HepG2 (cell line): Measurements from ENCODE around the gene ALCAM. TPM values are rescaled to one million over a fixed set of nuclear protein-coding genes. Genes with fewer than 3 reads are reported as not detected.

Experiments
- ATAC-seq: fragments of 200-7000 bp; cut with Tn5 transposase; 3 replicates; pipeline ENCODE4 v1.9.1; 2020; ENCODE audit warnings: mild to moderate bottlenecking, moderate library complexity
- BruUV-seq: library from RNA; stranded (reverse); fragments of 400-500 nt; replicated peaks from 2 replicates; lab custom pipeline; 2021; lab: Mats Ljungman, UMichigan
- CTCF ChIA-PET: fragments of 300-600 bp; formaldehyde crosslinking; extraction: SDS; loops from one replicate; lab custom pipeline; 2021; ENCODE audit warnings: low total read pairs, inconsistent platforms, low intra/inter-chr PET ratio; lab: Yijun Ruan, JAX
- POLR2A ChIA-PET: fragments of 350-600 bp; sonication (Branson Sonifier 250); formaldehyde crosslinking; loops from one replicate; lab custom pipeline; 2020; ENCODE audit warnings: antibody characterized with exemption, inconsistent platforms; lab: Yijun Ruan, JAX
- DNase-seq: peaks from one replicate; pipeline ENCODE4 v3.0.0-alpha.2; 2015; ENCODE audit warnings: low spot score
- FAIRE-seq: peaks from 3 replicates; lab custom pipeline; 2011; peaks lifted over from hg19 to GRCh38; lab: Jason Lieb, UNC
- H2AFZ ChIP-seq: one replicate; pipeline ENCODE4 v1.6.1; 2011; ENCODE audit warnings: low read length, inconsistent platforms
- H3K27ac ChIP-seq: fragments of 300-600 bp; 3 replicates; pipeline ENCODE4 v1.8.0; 2011; ENCODE audit warnings: mixed run types, mild to moderate bottlenecking, mixed read lengths, low read length, inconsistent platforms; ENCODE audit not compliant: insufficient read depth; ENCODE audit errors: extremely low read length
- H3K27me3 ChIP-seq, 2 experiments: fragments of 200-600 bp in 1 of 2; 2 replicates in 1 of 2; 3 replicates in 1 of 2; pipeline versions ENCODE4 v1.6.0 to v1.8.0; 2011; ENCODE audit warnings: low read length in 2 of 2, mild to moderate bottlenecking in 2 of 2, moderate library complexity in 2 of 2, inconsistent platforms in 1 of 2; ENCODE audit not compliant: insufficient read depth in 2 of 2, control insufficient read depth in 1 of 2
- H3K36me3 ChIP-seq, 2 experiments: fragments of 200-600 bp in 1 of 2; replicated peaks in 1 of 2; 2 replicates in 1 of 2; 3 replicates in 1 of 2; pipeline versions ENCODE4 v1.5.1 to v1.8.0; 2011; ENCODE audit warnings: low read length in 2 of 2, inconsistent platforms in 1 of 2; ENCODE audit not compliant: insufficient read depth in 2 of 2, control insufficient read depth in 1 of 2
- H3K4me1 ChIP-seq: 2 replicates; pipeline ENCODE4 v1.5.1; 2012; ENCODE audit warnings: low read length, inconsistent platforms; ENCODE audit not compliant: insufficient read depth
- H3K4me2 ChIP-seq: 2 replicates; pipeline ENCODE4 v1.6.0; 2011; ENCODE audit warnings: low read depth, low read length, inconsistent platforms
- H3K4me3 ChIP-seq, 3 experiments: fragments of 200-600 bp in 1 of 3; sonication (generic), shearing (Covaris generic) in 1 of 3; replicated peaks in 1 of 3; 2 replicates each; pipeline ENCODE4 v1.5.1; 2011 to 2016; ENCODE audit warnings: low read length in 3 of 3, inconsistent platforms in 2 of 3, low read depth in 2 of 3, mild to moderate bottlenecking in 2 of 3, control low read depth in 1 of 3, mixed read lengths in 1 of 3; ENCODE audit not compliant: insufficient read depth in 1 of 3
- H3K79me2 ChIP-seq: one replicate; pipeline ENCODE4 v1.6.1; 2011; ENCODE audit warnings: low read length, inconsistent platforms; ENCODE audit not compliant: insufficient read depth
- H3K9ac ChIP-seq: 2 replicates; pipeline ENCODE4 v1.6.0; 2011; ENCODE audit warnings: mild to moderate bottlenecking, low read depth, low read length, inconsistent platforms; ENCODE audit not compliant: insufficient read depth
- H3K9me3 ChIP-seq: 2 replicates; pipeline ENCODE4 v1.5.1; 2012; ENCODE audit warnings: mild to moderate bottlenecking, low read length
- H4K20me1 ChIP-seq: 2 replicates; pipeline ENCODE4 v1.6.0; 2011; ENCODE audit warnings: inconsistent platforms, mild to moderate bottlenecking, low read length, moderate library complexity; ENCODE audit not compliant: insufficient read depth
- EEA1 ChIP-seq: sonication (generic); formaldehyde crosslinking; IDR thresholded peaks from 2 replicates; pipeline ENCODE4 v1.5.1; 2020; ENCODE audit warnings: mild to moderate bottlenecking, missing genetic modification reagents, borderline replicate concordance
- MIER3 ChIP-seq: IDR thresholded peaks from 2 replicates; pipeline ENCODE4 v1.6.1; 2016; ENCODE audit warnings: missing compliant biosample characterization, borderline replicate concordance
- PHF21A ChIP-seq: sonication (generic); formaldehyde crosslinking; IDR thresholded peaks from 2 replicates; pipeline ENCODE4 v1.5.0; 2020; ENCODE audit warnings: mild to moderate bottlenecking, missing genetic modification reagents
- POLR2G ChIP-seq: fragments of 200-400 bp; formaldehyde crosslinking; IDR thresholded peaks from 2 replicates; pipeline ENCODE4 v1.6.1; 2018; ENCODE audit warnings: mild to moderate bottlenecking, low read depth, low read length, moderate library complexity
- PPARG ChIP-seq: conservative IDR thresholded peaks from 2 replicates; pipeline ENCODE4 v1.6.1; 2016; ENCODE audit warnings: missing biosample characterization, missing genetic modification reagents
- ZNF296 ChIP-seq: sonication (generic); formaldehyde crosslinking; conservative IDR thresholded peaks from 2 replicates; pipeline ENCODE4 v1.5.0; 2020; ENCODE audit warnings: mild to moderate bottlenecking, missing genetic modification reagents
- ZNF484 ChIP-seq: sonication (generic); formaldehyde crosslinking; IDR thresholded peaks from 2 replicates; pipeline ENCODE4 v1.5.1; 2020; ENCODE audit warnings: mild to moderate bottlenecking, low read depth, missing genetic modification reagents, borderline replicate concordance
- ZNF501 ChIP-seq: sonication (generic); formaldehyde crosslinking; IDR thresholded peaks from 2 replicates; pipeline ENCODE4 v1.5.1; 2020; ENCODE audit warnings: mild to moderate bottlenecking, moderate library complexity, missing genetic modification reagents
- ZNF607 ChIP-seq: sonication (generic); formaldehyde crosslinking; IDR thresholded peaks from 2 replicates; pipeline ENCODE4 v1.5.1; 2020; ENCODE audit warnings: missing genetic modification reagents, mild to moderate bottlenecking, borderline replicate concordance
- ZNF737 ChIP-seq: sonication (generic); formaldehyde crosslinking; IDR thresholded peaks from 2 replicates; pipeline ENCODE4 v1.5.0; 2020; ENCODE audit warnings: missing genetic modification reagents, mild to moderate bottlenecking, borderline replicate concordance
- WGBS: methylation state at CpG from one replicate; pipeline ENCODE4 v1.1.6; 2017; ENCODE audit warnings: low lambda C conversion rate; 5-methylcytosine and 5-hydroxymethylcytosine counted together
- in situ Hi-C: cut with HindIII; loops from 2 replicates; pipeline ENCODE4 v1.10.0; 2017; ENCODE audit warnings: low pct_unique_long_range_greater_than_20kb; ENCODE audit not compliant: extremely low pct_ligation_motif_present
- intact Hi-C: fragments of 100-400 bp; cut with micrococcal nuclease; formaldehyde crosslinking; loops from one replicate; pipeline ENCODE4 v1.10.0; 2022; ENCODE audit not compliant: unreplicated experiment
- polyA plus RNA-seq, 8 experiments: library from polyadenylated mRNA; depleted of rRNA in 3 of 8; stranded (reverse) in 7 of 8; unstranded in 1 of 8; fragments of >200 nt; fragmentation: Illumina TruSeq in 4 of 8; extraction: Trizol in 4 of 8; gene quantifications; 2 replicates each; pipeline versions ENCODE4 v1.2.1 to v1.2.3, GENCODE V29; 2011 to 2016; ENCODE audit warnings: low read depth in 4 of 8, missing spikeins in 1 of 8, mixed read lengths in 1 of 8; ENCODE audit not compliant: insufficient read depth in 1 of 8
- total RNA-seq, 5 experiments: library from RNA; depleted of rRNA; stranded (reverse); fragments of >200 nt; fragmentation: Illumina TruSeq; extraction: Trizol; gene quantifications; 2 replicates each; pipeline ENCODE4 v1.2.3, GENCODE V29; 2016; ENCODE audit warnings: low read depth in 1 of 5

The ALCAM gene
- total and polyA plus RNA-seq, 2 of the 13 experiments (the other 11 are each of a cell fraction or from before 2014, with no cell fraction given): 26.0 to 33.1 TPM

DNA sequence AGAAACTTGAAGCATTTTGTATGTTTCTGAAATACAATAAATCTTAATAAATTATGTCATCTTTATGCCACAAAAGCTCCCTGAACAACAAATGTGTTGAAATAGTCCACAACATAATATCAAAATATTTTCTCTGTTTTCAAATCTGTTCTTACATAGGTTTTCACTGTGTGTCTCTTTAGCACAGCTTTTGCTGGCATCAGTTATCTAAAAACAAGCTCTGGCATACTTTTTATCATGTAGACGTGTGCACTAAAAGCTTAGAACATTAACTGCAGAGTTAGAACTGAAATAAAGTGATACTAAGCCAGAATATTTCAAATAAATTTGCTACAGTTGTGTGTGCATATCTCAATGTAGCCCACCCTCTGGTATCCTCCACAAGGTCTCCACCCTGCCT is 41.8 kb upstream of the ALCAM start:
- no peaks in the 10 kb centered on the region for H3K9me3 ChIP-seq
- intact Hi-C loops: no loop called here
- no peaks in the 10 kb centered on the region for H3K4me1 ChIP-seq
- no peak overlapping the region for H3K9ac ChIP-seq
- WGBS: 8% methylated on average over 1 of the region's 1 CpG
- ChIA-PET POLR2A (no interaction called here), CTCF (no interaction called here)
- no peaks in the 10 kb centered on the region for H3K27me3 ChIP-seq
- H4K20me1 ChIP-seq: no peaks in the 10 kb centered on the region
- in situ Hi-C loops: no loop called here
- TF ChIP-seq MIER3: no peak
- H3K4me3 ChIP-seq: no peak overlapping the region
- H3K79me2 ChIP-seq: no peaks in the 10 kb centered on the region
- ATAC-seq (no peak), DNase-seq (no peak), FAIRE-seq (no peak)
- H3K36me3 ChIP-seq: no peaks in the 10 kb centered on the region
- H2AFZ ChIP-seq: no peak overlapping the region
- no peak overlapping the region for H3K4me2 ChIP-seq
- H3K27ac ChIP-seq: no peak overlapping the region
- BruUV-seq: no TSS peak

DNA sequence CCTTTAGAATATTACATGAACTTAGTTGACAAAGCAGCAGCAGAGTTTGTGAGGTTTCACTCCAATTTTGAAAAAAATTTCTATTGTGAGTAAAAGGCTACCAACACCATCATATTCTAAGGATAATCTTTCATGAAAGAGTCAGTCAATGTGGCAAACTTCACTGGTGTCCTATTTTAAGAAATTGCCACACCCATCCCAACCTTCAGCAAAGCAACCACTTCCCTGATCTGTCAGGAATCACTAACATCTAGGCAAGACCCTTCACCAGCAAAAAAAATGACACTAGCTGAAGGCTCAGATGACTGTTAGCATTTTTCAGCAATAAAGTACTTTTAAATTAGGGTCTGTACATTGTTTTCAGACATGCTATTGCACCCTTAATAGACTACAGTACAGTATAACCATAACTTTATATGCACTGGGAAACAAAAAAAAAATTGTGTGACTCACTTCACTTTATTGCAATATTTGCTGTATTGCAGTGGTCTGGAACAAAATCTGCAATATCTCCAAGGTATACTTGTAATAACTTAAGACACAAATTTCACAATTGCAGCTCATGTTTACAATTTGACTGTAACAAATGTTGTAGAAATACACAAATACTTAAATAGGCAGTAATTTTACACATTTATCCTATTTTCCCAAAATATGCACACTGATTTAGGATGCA is 38.9 kb upstream of the ALCAM start:
- FAIRE-seq (no peak), ATAC-seq (no peak), DNase-seq (no peak)
- no peaks in the 10 kb centered on the region for H3K4me1 ChIP-seq
- no peaks in the 10 kb centered on the region for H3K9me3 ChIP-seq
- H3K4me2 ChIP-seq: no peak overlapping the region
- POLR2A ChIA-PET: no interaction called here
- intact Hi-C loops (no loop called here), in situ Hi-C loops (no loop called here)
- H3K27ac ChIP-seq: no peak overlapping the region
- CTCF ChIA-PET: no interaction called here
- no peaks in the 10 kb centered on the region for H3K36me3 ChIP-seq
- no peak overlapping the region for H3K9ac ChIP-seq
- no TSS peak for BruUV-seq
- TF ChIP-seq PHF21A (CRISPR knock-in tag) (no peak), ZNF484 (no peak), ZNF737 (no peak), POLR2G (no peak), ZNF607 (CRISPR knock-in tag) (no peak), PPARG (CRISPR knock-in tag) (no peak), EEA1 (CRISPR knock-in tag) (no peak), ZNF296 (CRISPR knock-in tag) (no peak), ZNF501 (CRISPR knock-in tag) (no peak)
- no peaks in the 10 kb centered on the region for H3K27me3 ChIP-seq
- H2AFZ ChIP-seq: no peak overlapping the region
- no peaks in the 10 kb centered on the region for H4K20me1 ChIP-seq
- no peak overlapping the region for H3K4me3 ChIP-seq
- no peaks in the 10 kb centered on the region for H3K79me2 ChIP-seq
